Esophagus squamous epithelium (tissue), 5 donors: ENCODE measurements around the gene FHAD1. TPM values are rescaled to one million over a fixed set of nuclear protein-coding genes. Genes with fewer than 3 reads are reported as not detected.

Source experiments
- DNase-seq: peaks from one replicate; lab custom pipeline; 2025; lab: John Stamatoyannopoulos, UW
- H3K27ac ChIP-seq, 4 donors: fragments of 200-600 bp; sonication (generic); one replicate each; pipeline ENCODE4 v1.5.1; 2016 to 2019; ENCODE audit warnings: mild to moderate bottlenecking in 1 of 4
- H3K27me3 ChIP-seq, 4 donors: fragments of 200-600 bp; sonication (generic); 1 replicate in 3 of 4; 2 replicates in 1 of 4; pipeline versions ENCODE4 v1.5.1 to v1.6.0; 2017 to 2021; ENCODE audit warnings: antibody characterized with exemption in 1 of 4
- H3K36me3 ChIP-seq, 3 donors: fragments of 200-600 bp; sonication (generic); one replicate each; pipeline ENCODE4 v1.5.1; 2016 to 2019
- H3K4me1 ChIP-seq, 3 donors: fragments of 200-600 bp; sonication (generic); one replicate each; pipeline ENCODE4 v1.5.1; 2017 to 2019
- H3K4me3 ChIP-seq, 4 donors: fragments of 200-600 bp; sonication (generic); 1 replicate in 3 of 4; 2 replicates in 1 of 4; pipeline ENCODE4 v1.5.1; 2016 to 2019; ENCODE audit warnings: mild to moderate bottlenecking in 2 of 4, moderate library complexity in 1 of 4
- H3K9me3 ChIP-seq, 3 donors: fragments of 200-600 bp; sonication (generic); one replicate each; pipeline ENCODE4 v1.5.1; 2016 to 2019
- CTCF ChIP-seq, 6 experiments: fragments of 450-650 bp in 4 of 6; fragments of 200-600 bp in 2 of 6; sonication (generic) in 2 of 6; IDR thresholded peaks; one replicate each; pipeline ENCODE4 v1.5.1; 2016 to 2019; ENCODE audit warnings: antibody characterized with exemption in 6 of 6, mild to moderate bottlenecking in 4 of 6, moderate library complexity in 4 of 6
- POLR2A ChIP-seq, 4 donors: fragments of 450-650 bp; IDR thresholded peaks; one replicate each; pipeline ENCODE4 v1.6.1; 2017; ENCODE audit warnings: antibody characterized with exemption in 4 of 4, mild to moderate bottlenecking in 4 of 4, moderate library complexity in 3 of 4
- WGBS, 2 donors: methylation state at CpG; one replicate each; pipeline ENCODE4 v1.1.5; 2018; 5-methylcytosine and 5-hydroxymethylcytosine counted together
- intact Hi-C: fragments of 100-400 bp; cut with DNase I; formaldehyde crosslinking; loops from one replicate; pipeline ENCODE4 v1.15.0; 2022
- total RNA-seq, 4 donors: library from RNA; depleted of rRNA; stranded (reverse); fragments of >200 nt; gene quantifications; one replicate each; pipeline ENCODE4 v1.1.0, GENCODE V29; 2016
- donor health status: DM: yes; HTN: yes; CAD: no.

FHAD1 gene
- total RNA-seq, 4 donors from 2014 or later, result 0.57 TPM; not detected in 3

DNA sequence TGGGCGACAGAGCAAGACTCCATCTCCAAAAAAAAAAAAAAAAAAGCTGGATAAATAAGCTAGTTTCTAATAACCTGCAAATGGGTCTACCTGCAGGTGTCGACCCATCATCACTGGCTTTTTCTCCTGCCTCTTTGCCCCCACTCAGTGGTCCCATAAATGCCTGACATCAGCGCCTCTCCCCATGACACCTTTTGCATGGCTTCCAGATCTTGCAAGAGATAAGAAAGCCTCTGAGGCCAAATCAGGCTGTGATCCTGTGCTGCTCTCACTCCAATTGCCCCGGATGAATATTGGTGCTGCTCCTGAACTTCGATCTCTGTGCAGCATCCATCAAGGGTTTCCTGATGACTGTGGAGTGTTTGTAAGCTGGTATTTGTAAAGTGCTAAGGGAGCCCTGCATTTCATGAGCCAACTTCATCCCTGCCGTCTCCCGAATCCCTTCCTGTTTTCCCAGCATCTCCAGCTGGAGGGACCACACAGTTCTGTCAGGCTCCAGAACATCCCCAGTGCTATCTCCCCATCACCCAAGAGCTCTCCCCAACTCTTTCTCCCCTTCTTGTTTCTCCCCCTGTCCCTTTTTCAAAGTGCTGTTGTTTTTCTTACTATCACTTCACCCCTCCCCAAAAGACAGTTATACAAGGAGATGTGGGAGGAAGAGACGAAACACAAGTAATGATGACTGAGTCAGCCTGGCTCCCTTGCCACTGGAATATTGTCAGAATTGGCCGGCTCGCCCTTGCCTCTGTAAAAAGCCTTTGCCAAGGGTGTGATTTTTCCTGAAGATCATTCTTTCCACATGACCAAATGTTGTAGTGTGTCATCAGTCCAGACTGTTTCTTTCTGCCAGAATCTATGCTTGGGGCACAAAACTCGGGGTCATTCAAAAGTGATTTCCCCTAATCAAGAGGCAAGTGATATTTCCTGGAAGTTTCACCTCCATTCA, 159.9 kb downstream of the FHAD1 start:
- Histone ChIP-seq H3K27me3 (no peaks in the 10 kb centered on the region), H3K9me3 (no peaks in the 10 kb centered on the region), H3K36me3 (no peaks in the 10 kb centered on the region), H3K4me1 (peaks cover 11 to 39% (median 33%) of the 10 kb centered on the region in 3 donors), H3K27ac (peak overlapping the region in 3 of 4 donors; percentile 38 to 55 (median 55)), H3K4me3 (no peak overlapping the region)
- 40 to 44% methylated on average over 10 to 11 of the region's 11 CpGs for WGBS, 2 donors
- intact Hi-C loops, result no loop called here
- no peak for DNase-seq
- no peak for TF ChIP-seq CTCF (IDR thresholded peaks at IDR 0.05)
- no peak for TF ChIP-seq POLR2A (IDR thresholded peaks at IDR 0.05)

DNA sequence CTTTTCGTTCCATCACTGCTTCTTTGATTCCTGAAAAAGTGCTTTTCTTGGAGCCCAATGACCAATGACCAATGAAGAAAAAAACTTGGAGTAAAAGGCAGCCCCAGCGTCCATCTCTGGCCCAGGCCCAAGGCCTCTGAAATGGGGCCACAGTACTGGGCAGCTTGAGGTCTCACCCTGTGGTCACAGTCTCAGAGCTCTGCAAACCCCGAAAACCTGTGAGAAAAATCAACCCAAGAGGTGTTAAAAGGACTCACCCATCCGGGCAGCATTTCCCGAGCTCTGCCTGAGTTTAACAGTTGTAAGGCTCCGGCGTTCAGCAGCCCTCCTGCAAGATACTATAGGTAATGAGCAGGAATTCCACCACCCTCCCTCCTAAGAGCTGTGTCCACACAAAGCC, 160.6 kb downstream of the FHAD1 start:
- Histone ChIP-seq H3K4me1 (peaks cover 11 to 46% (median 40%) of the 10 kb centered on the region in 3 donors), H3K4me3 (no peak overlapping the region), H3K27ac (peak overlapping the region in 3 of 4 donors; percentile 38 to 55 (median 55)), H3K36me3 (no peaks in the 10 kb centered on the region), H3K27me3 (no peaks in the 10 kb centered on the region), H3K9me3 (no peaks in the 10 kb centered on the region)
- 35 to 70% methylated on average over 2 to 7 of the region's 7 CpGs for WGBS, 2 donors
- intact Hi-C loops, result no loop called here
- TF ChIP-seq POLR2A (IDR thresholded peaks at IDR 0.05), result no peak
- no peak for TF ChIP-seq CTCF (IDR thresholded peaks at IDR 0.05)
- no peak for DNase-seq

DNA sequence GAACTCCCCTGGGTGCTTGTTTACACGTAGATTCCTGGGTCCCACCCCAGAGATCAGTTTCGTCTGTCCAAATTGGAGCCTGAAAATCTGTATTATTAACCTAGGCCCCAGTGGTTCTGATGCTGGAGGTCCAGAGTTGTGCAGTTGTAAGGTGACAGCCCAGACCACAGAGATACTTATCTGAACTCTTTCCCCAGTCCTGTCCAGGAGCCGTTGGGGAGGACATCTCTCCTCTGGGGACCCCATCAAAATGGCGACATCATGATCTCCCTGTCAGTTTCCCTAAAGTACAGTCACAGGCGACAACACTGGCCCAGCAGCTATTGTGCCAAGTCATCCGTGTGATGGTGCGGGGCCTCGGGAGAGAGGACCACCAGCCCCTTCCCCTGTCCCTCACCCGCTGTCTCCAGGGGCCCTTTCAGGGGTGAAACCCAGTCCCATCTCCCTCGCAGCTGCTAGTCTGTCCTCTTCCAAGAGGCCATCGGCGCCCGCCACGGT, 161.9 kb downstream of the FHAD1 start:
- H3K27me3 ChIP-seq, result no peaks in the 10 kb centered on the region
- peaks cover 11 to 59% (median 48%) of the 10 kb centered on the region in 3 donors for H3K4me1 ChIP-seq
- peak overlapping the region in 3 of 4 donors; percentile 80 to 90 (median 87) for H3K27ac ChIP-seq
- TF ChIP-seq CTCF (IDR thresholded peaks at IDR 0.05) (no peak), POLR2A (IDR thresholded peaks at IDR 0.05) (no peak)
- peak overlapping the region; percentile 68 to 99 (median 88) for H3K4me3 ChIP-seq
- no peak for DNase-seq
- intact Hi-C loops, result no loop called here
- 30 to 57% methylated on average over 3 to 13 of the region's 14 CpGs for WGBS, 2 donors
- H3K9me3 ChIP-seq, result no peaks in the 10 kb centered on the region
- peaks cover 0 to 4% (median 0%) of the 10 kb centered on the region in 3 donors for H3K36me3 ChIP-seq

DNA sequence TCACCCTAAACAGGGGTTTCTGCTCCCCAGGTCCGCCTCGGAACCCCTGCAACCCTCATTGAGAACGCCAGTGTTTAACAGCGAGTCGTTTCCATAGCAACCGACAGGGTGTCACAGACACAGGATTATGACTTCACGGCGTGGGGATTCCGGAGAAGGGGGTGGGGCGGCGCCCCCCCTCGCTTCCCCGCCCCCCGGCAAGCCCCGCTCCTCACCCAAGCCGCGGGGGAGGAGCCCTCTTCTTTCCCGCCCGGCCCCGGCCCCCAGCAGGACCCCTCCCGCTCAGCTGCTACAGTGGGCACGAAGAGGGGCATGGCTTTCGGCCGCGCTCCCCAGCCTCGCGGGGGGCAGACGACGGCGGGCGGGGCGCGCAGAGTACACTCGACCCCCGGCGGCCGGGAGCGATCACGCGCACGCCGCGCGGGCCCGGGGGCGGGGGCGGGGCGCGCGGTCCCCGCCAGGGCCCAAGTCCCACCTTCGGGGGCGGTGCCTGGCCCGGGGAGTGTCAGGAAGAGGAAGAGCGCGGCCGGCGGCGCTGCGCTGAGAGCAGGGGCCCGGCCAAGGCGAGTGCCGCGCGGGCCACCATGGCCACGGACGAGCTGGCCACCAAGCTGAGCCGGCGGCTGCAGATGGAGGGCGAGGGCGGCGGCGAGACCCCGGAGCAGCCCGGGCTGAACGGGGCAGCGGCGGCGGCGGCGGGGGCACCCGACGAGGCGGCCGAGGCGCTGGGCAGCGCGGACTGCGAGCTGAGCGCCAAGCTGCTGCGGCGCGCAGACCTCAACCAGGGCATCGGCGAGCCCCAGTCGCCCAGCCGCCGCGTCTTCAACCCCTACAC, 162.6 kb downstream of the FHAD1 start, which contains the start of gene EFHD2:
Gene EFHD2 (plus strand): TSS at position 501 of the 835 bp plus-strand sequence. CDS start 84 bp downstream, at position 585.
- TF ChIP-seq POLR2A (IDR thresholded peaks at IDR 0.05), result peak in 3 of 4 donors; percentile 83 to 96 (median 93)
- peak in 1 of 6 experiments; percentile 9 for TF ChIP-seq CTCF (IDR thresholded peaks at IDR 0.05)
- 0% methylated on average over 7 to 9 of the region's 99 CpGs for WGBS, 2 donors
- Histone ChIP-seq H3K9me3 (no peaks in the 10 kb centered on the region), H3K4me1 (peaks cover 11 to 66% (median 54%) of the 10 kb centered on the region in 3 donors), H3K4me3 (peak within 1 kb of the TSS; percentile 68 to 99 (median 88)), H3K27me3 (no peaks in the 10 kb centered on the region), H3K36me3 (peaks cover 0 to 11% (median 0%) of the 10 kb centered on the region in 3 donors), H3K27ac (peak within 1 kb of the TSS; percentile 80 to 94 (median 88))
- DNase-seq, result no peak
- intact Hi-C loops, result no loop called here
